Liver (tissue), 3 donors: ENCODE measurements around the gene GLRX3.

ENCODE experiments used
- EGR1 ChIP-seq, 2 donors: IDR thresholded peaks; 2 replicates each; pipeline ENCODE4 v1.6.1; 2016 to 2018; ENCODE audit warnings: antibody characterized with exemption in 2 of 2, low read depth in 2 of 2
- JUND ChIP-seq, 2 donors: IDR thresholded peaks; 2 replicates each; pipeline ENCODE4 v1.6.1; 2016; ENCODE audit warnings: antibody characterized with exemption in 2 of 2
- MAX ChIP-seq: IDR thresholded peaks from 2 replicates; pipeline ENCODE4 v1.6.1; 2016; ENCODE audit warnings: antibody characterized with exemption
- TAF1 ChIP-seq: conservative IDR thresholded peaks from 2 replicates; pipeline ENCODE4 v1.6.1; 2016; ENCODE audit warnings: antibody characterized with exemption, mild to moderate bottlenecking
- TF ChIP-seq, protein P1 (sequence below): fragments of 150-350 bp; IDR thresholded peaks from 2 replicates; pipeline ENCODE4 v1.5.1; 2017; ENCODE audit warnings: improper control_type of control experiment, low read depth, low read length; ENCODE audit not compliant: missing input control
- donor health status: healthy.
- donor health status: healthy.

DNA sequence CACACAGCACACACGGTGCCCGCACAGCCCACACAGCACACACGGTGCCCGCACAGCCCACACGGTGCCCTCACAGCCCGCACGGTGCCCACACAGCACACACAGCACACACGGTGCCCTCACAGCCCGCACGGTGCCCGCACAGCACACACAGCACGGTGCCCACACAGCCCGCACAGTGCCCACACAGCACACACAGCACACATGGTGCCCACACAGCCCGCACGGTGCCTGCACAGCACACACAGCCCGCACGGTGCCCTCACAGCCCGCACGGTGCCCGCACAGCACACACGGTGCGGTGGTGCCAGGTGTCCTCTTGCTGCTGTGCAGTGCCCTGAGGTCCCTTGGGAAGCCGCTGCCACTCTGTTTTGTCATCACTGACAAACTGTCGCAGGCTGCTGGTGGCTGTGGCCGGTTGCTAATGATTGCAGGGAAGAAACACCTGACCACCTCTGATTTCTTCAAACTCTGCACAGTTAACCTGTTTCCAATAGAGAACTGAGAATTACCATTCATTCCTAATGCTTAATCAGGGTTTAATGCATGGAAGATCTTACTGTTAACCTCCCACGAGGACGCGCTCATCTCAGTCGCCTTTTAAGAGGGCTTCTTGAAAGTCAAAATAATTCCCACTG is 66.9 kb downstream of the GLRX3 start:
- TF ChIP-seq MAX, result no peak
- TF ChIP-seq, protein P1, sequence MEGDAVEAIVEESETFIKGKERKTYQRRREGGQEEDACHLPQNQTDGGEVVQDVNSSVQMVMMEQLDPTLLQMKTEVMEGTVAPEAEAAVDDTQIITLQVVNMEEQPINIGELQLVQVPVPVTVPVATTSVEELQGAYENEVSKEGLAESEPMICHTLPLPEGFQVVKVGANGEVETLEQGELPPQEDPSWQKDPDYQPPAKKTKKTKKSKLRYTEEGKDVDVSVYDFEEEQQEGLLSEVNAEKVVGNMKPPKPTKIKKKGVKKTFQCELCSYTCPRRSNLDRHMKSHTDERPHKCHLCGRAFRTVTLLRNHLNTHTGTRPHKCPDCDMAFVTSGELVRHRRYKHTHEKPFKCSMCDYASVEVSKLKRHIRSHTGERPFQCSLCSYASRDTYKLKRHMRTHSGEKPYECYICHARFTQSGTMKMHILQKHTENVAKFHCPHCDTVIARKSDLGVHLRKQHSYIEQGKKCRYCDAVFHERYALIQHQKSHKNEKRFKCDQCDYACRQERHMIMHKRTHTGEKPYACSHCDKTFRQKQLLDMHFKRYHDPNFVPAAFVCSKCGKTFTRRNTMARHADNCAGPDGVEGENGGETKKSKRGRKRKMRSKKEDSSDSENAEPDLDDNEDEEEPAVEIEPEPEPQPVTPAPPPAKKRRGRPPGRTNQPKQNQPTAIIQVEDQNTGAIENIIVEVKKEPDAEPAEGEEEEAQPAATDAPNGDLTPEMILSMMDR, result no peak
- TF ChIP-seq TAF1, result no peak
- TF ChIP-seq EGR1 (IDR thresholded peaks at IDR 0.05; ENCODE audit: low read depth in 2 of 2), result no peak
- TF ChIP-seq JUND (IDR thresholded peaks at IDR 0.05), result no peak
